GM19395 (cell line): ENCODE data around the gene NBPF4.
"Not testable (repeated sequence)": the region's sequence is repeated elsewhere in the genome, so short reads cannot be mapped to it uniquely, and the experiment has no call there.

Experiments used
- ATAC-seq: cut with Tn5 transposase; IDR thresholded peaks from one replicate; pipeline ENCODE4 v1.9.1; 2021; ENCODE audit warnings: mild to moderate bottlenecking, moderate library complexity; ENCODE audit not compliant: unreplicated experiment

NBPF4 gene

GRCh38 chr1:108214641-108215465 is 29.0 kb downstream of the NBPF4 start:
- ATAC-seq: not testable (repeated sequence)

- ATAC-seq: no peak
Measured at GRCh38 chr1:108211014-108211413, 32.9 kb downstream of the NBPF4 start.

GRCh38 chr1:108209456-108210108 is 34.3 kb downstream of the NBPF4 start:
- no peak for ATAC-seq

- ATAC-seq: no peak
Measured at GRCh38 chr1:108208724-108209446, 35.0 kb downstream of the NBPF4 start.

GRCh38 chr1:108203582-108203981 is 40.3 kb downstream of the NBPF4 start:
- not testable (repeated sequence) for ATAC-seq

GRCh38 chr1:108201687-108202086 is 42.2 kb downstream of the NBPF4 start:
- no peak for ATAC-seq

- no peak for ATAC-seq
Measured at GRCh38 chr1:108200687-108201051, 43.2 kb downstream of the NBPF4 start.

GRCh38 chr1:108199781-108200686 is 43.8 kb downstream of the NBPF4 start, which contains the start of gene SLC25A24:
Gene SLC25A24 (minus strand): TSS chr1:108200343. CDS start chr1:108200138, 205 bp downstream.
- ATAC-seq: peak; percentile 69

GRCh38 chr1:108199201-108199691 is 44.6 kb downstream of the NBPF4 start:
- no peak for ATAC-seq

- ATAC-seq: no peak
Measured at GRCh38 chr1:108194051-108194450, 49.8 kb downstream of the NBPF4 start.

- no peak for ATAC-seq
Measured at GRCh38 chr1:108193333-108193732, 50.5 kb downstream of the NBPF4 start.

GRCh38 chr1:108192581-108192980 is 51.3 kb downstream of the NBPF4 start:
- no peak for ATAC-seq

- ATAC-seq: no peak
Measured at GRCh38 chr1:108190686-108191416, 53.0 kb downstream of the NBPF4 start.

GRCh38 chr1:108190001-108190634 is 53.8 kb downstream of the NBPF4 start:
- no peak for ATAC-seq

- ATAC-seq: no peak
Measured at GRCh38 chr1:108188801-108189200, 55.1 kb downstream of the NBPF4 start.

GRCh38 chr1:108182959-108183700 is 60.7 kb downstream of the NBPF4 start:
- ATAC-seq: no peak

GRCh38 chr1:108179018-108179417 is 64.9 kb downstream of the NBPF4 start:
- ATAC-seq: no peak
